ENCODE results near the gene RAB5A. TPM values are rescaled to one million over a fixed set of nuclear protein-coding genes. Genes with fewer than 3 reads are reported as not detected.

RAB5A gene
- polyA plus RNA-seq, 1 experiment: 29.8 TPM

DNA sequence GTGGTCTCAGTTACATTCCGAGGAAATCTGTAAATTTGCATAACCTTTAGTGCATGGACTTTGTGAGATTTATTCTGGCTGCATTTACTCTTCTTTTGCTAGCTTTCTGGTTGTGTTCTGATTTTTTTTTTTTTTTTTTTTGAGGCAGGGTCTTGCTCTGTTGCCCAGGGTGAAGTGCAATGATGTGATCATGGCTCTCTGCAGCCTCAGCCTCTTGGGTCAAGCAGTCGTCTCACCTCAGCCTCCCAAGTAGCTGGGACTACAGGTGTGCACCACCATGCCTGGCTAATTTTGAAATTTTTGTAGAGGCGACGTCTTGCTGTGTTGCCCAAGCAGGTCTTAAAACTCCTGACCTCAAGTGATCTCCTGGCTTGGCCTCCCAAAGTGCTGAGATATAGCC is 12.6 kb downstream of the RAB5A start:
- H3K4me3 ChIP-seq (ENCODE audit: low read depth, low read length): no peak overlapping the region
- TF ChIP-seq, protein P1, sequence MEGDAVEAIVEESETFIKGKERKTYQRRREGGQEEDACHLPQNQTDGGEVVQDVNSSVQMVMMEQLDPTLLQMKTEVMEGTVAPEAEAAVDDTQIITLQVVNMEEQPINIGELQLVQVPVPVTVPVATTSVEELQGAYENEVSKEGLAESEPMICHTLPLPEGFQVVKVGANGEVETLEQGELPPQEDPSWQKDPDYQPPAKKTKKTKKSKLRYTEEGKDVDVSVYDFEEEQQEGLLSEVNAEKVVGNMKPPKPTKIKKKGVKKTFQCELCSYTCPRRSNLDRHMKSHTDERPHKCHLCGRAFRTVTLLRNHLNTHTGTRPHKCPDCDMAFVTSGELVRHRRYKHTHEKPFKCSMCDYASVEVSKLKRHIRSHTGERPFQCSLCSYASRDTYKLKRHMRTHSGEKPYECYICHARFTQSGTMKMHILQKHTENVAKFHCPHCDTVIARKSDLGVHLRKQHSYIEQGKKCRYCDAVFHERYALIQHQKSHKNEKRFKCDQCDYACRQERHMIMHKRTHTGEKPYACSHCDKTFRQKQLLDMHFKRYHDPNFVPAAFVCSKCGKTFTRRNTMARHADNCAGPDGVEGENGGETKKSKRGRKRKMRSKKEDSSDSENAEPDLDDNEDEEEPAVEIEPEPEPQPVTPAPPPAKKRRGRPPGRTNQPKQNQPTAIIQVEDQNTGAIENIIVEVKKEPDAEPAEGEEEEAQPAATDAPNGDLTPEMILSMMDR (IDR thresholded peaks at IDR 0.05; ENCODE audit: insufficient read depth, low read depth, low read length): no peak
- ChIA-PET POLR2A (no interaction called here), CTCF (no interaction called here)
- no peak for DNase-seq (ENCODE audit: low read depth)
- H3K27me3 ChIP-seq (ENCODE audit: control insufficient read depth, insufficient read depth, low read length): no peaks in the 10 kb centered on the region
- peaks cover 6% of the 10 kb centered on the region for H3K36me3 ChIP-seq (ENCODE audit: control insufficient read depth, insufficient read depth, low read length)

DNA sequence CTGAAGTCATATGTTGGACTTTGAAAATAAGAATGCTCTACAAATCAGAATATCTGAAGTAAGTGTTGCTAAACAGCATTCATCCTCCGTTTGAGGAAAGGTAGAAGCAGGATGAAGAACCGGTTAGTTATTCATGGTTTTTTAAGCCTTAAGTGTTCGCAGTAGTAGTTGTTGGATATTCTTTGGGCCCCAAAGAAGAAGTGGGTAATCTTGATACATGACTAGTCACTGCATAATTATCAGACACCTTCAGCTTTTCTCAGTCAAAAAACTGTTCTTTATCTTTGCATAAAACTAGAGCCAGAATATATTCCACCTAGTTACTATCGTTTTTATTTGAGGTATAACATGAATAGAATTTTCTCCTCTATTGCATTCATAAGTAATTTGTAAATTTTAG is 13.8 kb downstream of the RAB5A start:
- no peak for DNase-seq (ENCODE audit: low read depth)
- Histone ChIP-seq H3K27me3 (ENCODE audit: control insufficient read depth, insufficient read depth, low read length) (no peaks in the 10 kb centered on the region), H3K36me3 (ENCODE audit: control insufficient read depth, insufficient read depth, low read length) (peaks cover 4% of the 10 kb centered on the region), H3K4me3 (ENCODE audit: low read depth, low read length) (no peak overlapping the region)
- TF ChIP-seq, protein P1 (IDR thresholded peaks at IDR 0.05; ENCODE audit: insufficient read depth, low read depth, low read length): no peak
- ChIA-PET POLR2A (no interaction called here), CTCF (no interaction called here)

DNA sequence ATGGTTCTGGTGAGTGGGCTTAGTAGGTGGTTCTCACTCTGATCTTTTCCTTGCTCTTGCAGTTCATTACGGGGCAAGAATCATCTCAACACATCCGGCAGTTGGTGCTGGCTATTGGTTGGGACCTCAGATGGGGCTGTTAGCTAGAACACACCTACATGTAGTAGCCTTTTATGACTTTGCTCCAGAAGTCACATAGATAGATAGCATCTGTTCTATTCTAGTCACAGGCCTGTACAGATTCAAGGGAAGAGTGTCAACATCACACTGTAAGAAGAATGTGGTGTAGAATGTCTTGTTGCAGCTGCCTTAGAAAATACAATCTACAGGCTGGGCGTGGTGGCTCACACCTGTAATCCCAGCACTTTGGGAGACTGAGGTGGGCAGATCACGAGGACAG is 15.1 kb downstream of the RAB5A start:
- Histone ChIP-seq H3K4me3 (ENCODE audit: low read depth, low read length) (no peak overlapping the region), H3K27me3 (ENCODE audit: control insufficient read depth, insufficient read depth, low read length) (no peaks in the 10 kb centered on the region), H3K36me3 (ENCODE audit: control insufficient read depth, insufficient read depth, low read length) (peaks cover 4% of the 10 kb centered on the region)
- ChIA-PET CTCF (no interaction called here), POLR2A (no interaction called here)
- DNase-seq (ENCODE audit: low read depth): no peak
- TF ChIP-seq, protein P1 (IDR thresholded peaks at IDR 0.05; ENCODE audit: insufficient read depth, low read depth, low read length): no peak

GRCh38 chr3:19967208-19967607 is 20.3 kb downstream of the RAB5A start:
- H3K4me3 ChIP-seq (ENCODE audit: low read depth, low read length): no peak overlapping the region
- DNase-seq (ENCODE audit: low read depth): no peak
- H3K36me3 ChIP-seq (ENCODE audit: control insufficient read depth, insufficient read depth, low read length): no peaks in the 10 kb centered on the region
- H3K27me3 ChIP-seq (ENCODE audit: control insufficient read depth, insufficient read depth, low read length): no peaks in the 10 kb centered on the region
- TF ChIP-seq, protein P1 (IDR thresholded peaks at IDR 0.05; ENCODE audit: insufficient read depth, low read depth, low read length): no peak
- ChIA-PET CTCF (interaction anchor here (0.6 to 1.4 kb wide), 2 partner anchors 13 to 485 kb away, joined by 3 read pairs; no protein-coding TSS in a partner anchor), POLR2A (no interaction called here)

DNA sequence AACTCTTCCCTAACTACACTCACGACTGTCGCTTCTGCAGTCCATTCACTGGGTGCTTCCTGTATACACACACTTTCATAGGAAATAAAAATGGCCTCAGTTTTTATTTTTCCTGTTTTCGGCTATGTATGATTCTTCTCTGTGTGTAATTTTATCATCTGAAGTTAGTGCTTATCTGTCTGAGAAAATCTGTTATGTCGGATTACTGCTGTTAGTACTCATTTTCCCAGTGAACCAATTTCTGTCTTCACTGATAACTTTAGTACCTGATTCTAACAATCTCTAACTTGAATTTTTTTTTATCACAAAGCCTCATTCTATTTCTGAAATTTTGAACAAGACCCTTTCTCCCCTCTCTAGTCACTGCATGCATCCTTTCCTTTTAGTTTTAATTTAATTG is 20.9 kb downstream of the RAB5A start:
- Histone ChIP-seq H3K27me3 (ENCODE audit: control insufficient read depth, insufficient read depth, low read length) (no peaks in the 10 kb centered on the region), H3K4me3 (ENCODE audit: low read depth, low read length) (no peak overlapping the region), H3K36me3 (ENCODE audit: control insufficient read depth, insufficient read depth, low read length) (no peaks in the 10 kb centered on the region)
- TF ChIP-seq, protein P1 (IDR thresholded peaks at IDR 0.05; ENCODE audit: insufficient read depth, low read depth, low read length): no peak
- ChIA-PET POLR2A (no interaction called here), CTCF (no interaction called here)
- no peak for DNase-seq (ENCODE audit: low read depth)
